Large intestine (tissue), 12 donors: ENCODE results near the gene TP63. TPM values are rescaled to one million over a fixed set of nuclear protein-coding genes. Genes with fewer than 3 reads are reported as not detected.

Source experiments
- DNase-seq, 2 donors: peaks; one replicate each; pipeline versions ENCODE4 v3.0.0 to v3.0.0-alpha.2; 2013
- H3K27ac ChIP-seq: one replicate; pipeline ENCODE4 v1.5.1; 2013; ENCODE audit warnings: low read length
- H3K27me3 ChIP-seq: 2 replicates; pipeline ENCODE4 v1.6.1; 2013; ENCODE audit warnings: low read length; ENCODE audit not compliant: control insufficient read depth, insufficient read depth
- H3K36me3 ChIP-seq: 2 replicates; pipeline ENCODE4 v1.6.1; 2013; ENCODE audit warnings: low read length; ENCODE audit not compliant: control insufficient read depth, insufficient read depth
- H3K4me1 ChIP-seq: one replicate; pipeline ENCODE4 v1.6.1; 2013; ENCODE audit warnings: low read length; ENCODE audit not compliant: control insufficient read depth, insufficient read depth
- H3K4me3 ChIP-seq: one replicate; pipeline ENCODE4 v1.5.1; 2013; ENCODE audit warnings: low read length
- H3K9me3 ChIP-seq: one replicate; pipeline ENCODE4 v1.6.1; 2013; ENCODE audit warnings: mild to moderate bottlenecking, low read depth, low read length, moderate library complexity; ENCODE audit not compliant: control insufficient read depth
- WGBS: methylation state at CpG from one replicate; pipeline ENCODE4 v1.1.5; 2013; ENCODE audit warnings: low lambda C conversion rate; ENCODE audit not compliant: insufficient coverage; 5-methylcytosine and 5-hydroxymethylcytosine counted together
- long read RNA-seq, 11 donors: transcript quantifications; one replicate each; lab custom pipeline, GENCODE V29; 2026
- polyA plus RNA-seq: library from polyadenylated mRNA; unstranded; fragments of 120-200 nt; gene quantifications from one replicate; pipeline ENCODE4 v1.2.1, GENCODE V29; 2013

The TP63 gene
- polyA plus RNA-seq, result 0.07 TPM
- long read RNA-seq, donor 1, result 0 reads
- long read RNA-seq, donor 2, result 0 reads
- long read RNA-seq, donor 3, result 0 reads
- long read RNA-seq, donor 4, result 0 reads
- long read RNA-seq, donor 5, result 0 reads
- long read RNA-seq, donor 6, result 0 reads
- long read RNA-seq, donor 7, result 0 reads
- long read RNA-seq, donor 8, result 0 reads
- long read RNA-seq, donor 9, result 0 reads
- long read RNA-seq, donor 10, result 0 reads
- long read RNA-seq, donor 11, result 0 reads

DNA sequence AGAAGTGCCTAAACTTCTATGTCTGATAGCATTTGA is at the start of gene TP63:
Gene TP63, plus strand, starts transcription at position 17 of the 36 bp plus-strand sequence. CDS start 127 bp downstream, outside the sequence.
- Histone ChIP-seq H3K27me3 (no peaks in the 10 kb centered on the region), H3K4me3 (no peak within 1 kb of the TSS)
- DNase-seq, result no peak

GRCh38 chr3:189582179-189582578 is 49.0 kb upstream of the TP63 start:
- H3K4me1 ChIP-seq, result no peaks in the 10 kb centered on the region
- H3K4me3 ChIP-seq, result no peak overlapping the region
- WGBS, result 100% methylated on average over 1 of the region's 3 CpGs
- no peaks in the 10 kb centered on the region for H3K27me3 ChIP-seq
- no peak overlapping the region for H3K27ac ChIP-seq
- DNase-seq, result no peak
- H3K36me3 ChIP-seq, result no peaks in the 10 kb centered on the region
- H3K9me3 ChIP-seq, result no peaks in the 10 kb centered on the region

More for the DNA sequence above, at the start of gene TP63:
- no peaks in the 10 kb centered on the region for H3K4me1 ChIP-seq
- no peak within 1 kb of the TSS for H3K27ac ChIP-seq
- no peaks in the 10 kb centered on the region for H3K36me3 ChIP-seq
- no peaks in the 10 kb centered on the region for H3K9me3 ChIP-seq

GRCh38 chr3:189584645-189585044 is 46.5 kb upstream of the TP63 start:
- Histone ChIP-seq H3K4me1 (no peaks in the 10 kb centered on the region), H3K4me3 (no peak overlapping the region), H3K27me3 (no peaks in the 10 kb centered on the region), H3K36me3 (no peaks in the 10 kb centered on the region), H3K27ac (no peak overlapping the region), H3K9me3 (no peaks in the 10 kb centered on the region)
- WGBS, result no CpG with 5 or more reads among the region's 1 CpG
- no peak for DNase-seq

DNA sequence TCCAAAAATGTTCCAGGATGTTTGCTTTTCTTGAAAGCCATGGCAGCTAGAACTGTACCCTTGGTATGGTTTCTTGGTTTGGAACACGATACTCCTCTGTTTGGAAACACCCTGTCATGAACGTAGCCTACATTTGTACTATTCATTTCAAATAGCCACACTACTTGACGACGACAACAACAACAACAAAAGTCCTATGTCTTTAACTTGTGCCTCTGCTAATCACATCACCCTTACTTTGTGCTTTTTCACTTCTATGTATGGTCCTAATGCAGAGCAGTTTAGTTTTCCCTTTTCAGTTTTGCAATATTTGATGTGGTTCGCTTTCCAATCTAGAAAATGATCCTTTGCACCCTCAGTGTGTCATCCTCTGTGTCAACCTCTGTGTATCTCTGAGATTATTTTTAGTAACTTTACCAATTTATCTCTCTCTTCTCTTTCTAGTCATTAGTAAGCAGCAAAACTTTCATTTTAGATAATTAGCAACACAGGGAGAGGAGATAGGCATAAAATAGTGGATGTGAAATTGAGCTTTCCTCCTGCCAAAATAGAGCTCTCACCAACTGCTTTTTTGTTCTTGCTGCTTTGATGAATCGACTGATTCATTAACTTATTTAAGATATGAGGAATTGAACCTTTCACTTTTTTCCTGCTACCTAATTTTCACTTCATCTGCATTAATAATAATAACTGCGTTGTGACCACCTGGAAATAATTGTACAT is 44.1 kb upstream of the TP63 start:
- WGBS, result 94% methylated on average over 5 of the region's 7 CpGs
- Histone ChIP-seq H3K27ac (no peak overlapping the region), H3K36me3 (no peaks in the 10 kb centered on the region), H3K4me3 (no peak overlapping the region), H3K9me3 (no peaks in the 10 kb centered on the region), H3K27me3 (no peaks in the 10 kb centered on the region), H3K4me1 (no peaks in the 10 kb centered on the region)
- DNase-seq, result no peak

DNA sequence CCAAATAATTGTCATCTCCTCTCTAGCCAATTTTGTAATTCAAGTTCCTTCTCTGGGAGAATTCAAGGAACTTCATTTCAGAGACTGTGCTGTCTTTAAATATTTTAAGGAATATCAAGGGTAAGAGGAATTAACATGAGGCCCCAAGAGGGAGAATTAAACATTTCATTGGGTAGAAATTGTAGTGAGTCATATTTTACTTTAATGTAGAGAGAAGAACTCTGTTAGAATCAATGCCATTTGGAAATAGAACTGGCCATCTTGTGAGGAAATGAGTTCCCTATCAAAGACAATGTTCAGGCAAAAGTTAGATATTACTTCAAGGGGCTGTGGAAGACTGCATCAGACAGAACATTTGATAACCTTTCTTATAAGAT is 43.5 kb upstream of the TP63 start:
- DNase-seq, result no peak
- Histone ChIP-seq H3K9me3 (no peaks in the 10 kb centered on the region), H3K4me1 (no peaks in the 10 kb centered on the region), H3K27me3 (no peaks in the 10 kb centered on the region), H3K36me3 (no peaks in the 10 kb centered on the region), H3K4me3 (no peak overlapping the region), H3K27ac (no peak overlapping the region)

- Histone ChIP-seq H3K27me3 (no peaks in the 10 kb centered on the region), H3K4me1 (no peaks in the 10 kb centered on the region), H3K27ac (no peak overlapping the region), H3K4me3 (no peak overlapping the region), H3K36me3 (no peaks in the 10 kb centered on the region), H3K9me3 (no peaks in the 10 kb centered on the region)
- no peak for DNase-seq
- WGBS, result no CpG with 5 or more reads among the region's 1 CpG
Measured at GRCh38 chr3:189588070-189588469, 43.1 kb upstream of the TP63 start.

GRCh38 chr3:189588475-189589178 is 42.6 kb upstream of the TP63 start:
- H3K36me3 ChIP-seq, result no peaks in the 10 kb centered on the region
- WGBS, result 100% methylated on average over 4 of the region's 5 CpGs
- DNase-seq, result no peak
- no peaks in the 10 kb centered on the region for H3K9me3 ChIP-seq
- H3K4me3 ChIP-seq, result no peak overlapping the region
- no peaks in the 10 kb centered on the region for H3K27me3 ChIP-seq
- H3K27ac ChIP-seq, result no peak overlapping the region
- no peaks in the 10 kb centered on the region for H3K4me1 ChIP-seq

GRCh38 chr3:189589179-189589569 is 42.0 kb upstream of the TP63 start:
- WGBS, result no CpG with 5 or more reads among the region's 1 CpG
- Histone ChIP-seq H3K36me3 (no peaks in the 10 kb centered on the region), H3K4me3 (no peak overlapping the region), H3K4me1 (no peaks in the 10 kb centered on the region), H3K27ac (no peak overlapping the region), H3K27me3 (no peaks in the 10 kb centered on the region), H3K9me3 (no peaks in the 10 kb centered on the region)
- DNase-seq, result no peak

DNA sequence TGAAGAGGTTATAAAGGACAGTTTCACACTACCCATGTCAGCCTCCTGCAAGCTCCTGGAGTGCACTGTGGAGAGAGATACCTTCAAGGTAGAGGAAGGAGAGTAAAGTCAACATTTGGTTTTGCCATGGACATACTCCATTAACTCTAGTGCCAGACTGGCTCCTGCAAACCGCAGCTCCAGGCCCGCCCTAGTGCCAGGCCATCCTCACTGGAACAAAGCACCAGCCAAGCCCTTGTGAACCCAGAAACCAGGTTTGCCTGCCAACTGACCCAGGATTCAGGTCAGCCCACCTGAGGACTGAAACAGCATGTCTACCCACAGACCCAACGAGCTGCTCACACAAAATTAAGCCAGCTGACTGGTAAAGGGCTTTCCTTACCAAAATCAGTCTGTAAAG is 41.0 kb upstream of the TP63 start:
- no peak for DNase-seq
- no peaks in the 10 kb centered on the region for H3K36me3 ChIP-seq
- H3K4me3 ChIP-seq, result no peak overlapping the region
- H3K4me1 ChIP-seq, result no peaks in the 10 kb centered on the region
- no peaks in the 10 kb centered on the region for H3K27me3 ChIP-seq
- no CpG with 5 or more reads among the region's 3 CpGs for WGBS
- no peak overlapping the region for H3K27ac ChIP-seq
- H3K9me3 ChIP-seq, result no peaks in the 10 kb centered on the region

DNA sequence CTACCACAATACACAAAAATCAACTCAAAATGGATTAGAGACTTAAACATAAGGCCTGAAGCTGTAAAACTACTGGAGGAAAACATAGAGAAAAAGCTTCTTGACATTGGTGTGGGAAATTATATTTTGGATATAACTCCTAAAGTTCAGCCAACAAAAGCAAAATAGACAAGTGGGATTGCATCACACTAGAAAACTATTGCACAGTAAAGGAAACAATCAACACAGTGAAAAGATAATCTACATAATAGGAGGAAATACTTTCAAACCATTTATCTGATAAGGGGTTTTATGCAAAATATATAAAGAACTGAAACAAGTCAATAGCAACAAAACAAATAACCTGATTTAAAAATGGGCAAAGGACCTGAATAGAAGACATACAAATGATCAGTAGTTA is 37.6 kb upstream of the TP63 start:
- no peak overlapping the region for H3K4me3 ChIP-seq
- H3K27me3 ChIP-seq, result no peaks in the 10 kb centered on the region
- H3K27ac ChIP-seq, result no peak overlapping the region
- peaks cover 4% of the 10 kb centered on the region for H3K9me3 ChIP-seq
- no peak for DNase-seq
- no peaks in the 10 kb centered on the region for H3K36me3 ChIP-seq
- no peaks in the 10 kb centered on the region for H3K4me1 ChIP-seq
